Measurements from ENCODE around the gene NMT2. TPM values are rescaled to one million over a fixed set of nuclear protein-coding genes. Genes with fewer than 3 reads are reported as not detected.

The NMT2 gene
- total and polyA plus RNA-seq, 2 experiments from 2014 or later: 15.0 to 23.4 TPM

DNA sequence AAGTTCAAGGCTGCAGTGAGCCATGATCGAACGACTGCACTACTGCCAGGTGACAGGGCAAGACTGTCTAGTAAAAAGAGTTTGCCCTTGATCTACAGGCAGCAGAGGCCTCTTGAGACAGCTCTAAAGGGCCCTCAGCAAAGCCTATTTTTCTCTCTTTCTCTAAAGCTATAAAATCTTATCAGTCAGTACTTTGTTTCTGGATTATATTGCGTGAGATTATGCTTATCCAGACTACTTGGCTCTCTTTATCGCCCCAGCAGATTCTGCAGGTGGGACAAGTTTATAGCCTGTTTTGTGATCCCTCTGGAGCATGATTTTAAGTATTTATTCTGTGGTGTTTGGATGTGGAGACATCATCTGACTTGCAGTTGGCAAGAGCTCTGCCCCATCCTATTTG is 68.6 kb downstream of the NMT2 start:
- Histone ChIP-seq H3K9me2 (replicated peaks; ENCODE audit: insufficient read depth) (no peaks in the 10 kb centered on the region), H3K4me3 (no peak overlapping the region), H3K27me3 (no peaks in the 10 kb centered on the region), H3K79me2 (peaks cover 42% of the 10 kb centered on the region), H3K27ac (peak overlapping the region; percentile 97), H3K4me2 (peak overlapping the region; percentile 88), H2AFZ (no peak overlapping the region), H3K9me3 (ENCODE audit: low read depth) (no peaks in the 10 kb centered on the region), H3K36me3 (replicated peaks; ENCODE audit: insufficient read depth, low read depth) (no peaks in the 10 kb centered on the region), H4K20me1 (ENCODE audit: insufficient read depth, poor library complexity, severe bottlenecking) (no peaks in the 10 kb centered on the region), H3K4me1 (ENCODE audit: insufficient read depth) (peaks cover 13% of the 10 kb centered on the region)
- 39% methylated on average over 4 of the region's 4 CpGs for WGBS (ENCODE audit: low lambda C conversion rate, missing lambda C conversion rate)
- no peak for DNase-seq (ENCODE audit: low spot score)
- no peak for TF ChIP-seq EZH2 (IDR thresholded peaks at IDR 0.05; ENCODE audit: borderline replicate concordance)

DNA sequence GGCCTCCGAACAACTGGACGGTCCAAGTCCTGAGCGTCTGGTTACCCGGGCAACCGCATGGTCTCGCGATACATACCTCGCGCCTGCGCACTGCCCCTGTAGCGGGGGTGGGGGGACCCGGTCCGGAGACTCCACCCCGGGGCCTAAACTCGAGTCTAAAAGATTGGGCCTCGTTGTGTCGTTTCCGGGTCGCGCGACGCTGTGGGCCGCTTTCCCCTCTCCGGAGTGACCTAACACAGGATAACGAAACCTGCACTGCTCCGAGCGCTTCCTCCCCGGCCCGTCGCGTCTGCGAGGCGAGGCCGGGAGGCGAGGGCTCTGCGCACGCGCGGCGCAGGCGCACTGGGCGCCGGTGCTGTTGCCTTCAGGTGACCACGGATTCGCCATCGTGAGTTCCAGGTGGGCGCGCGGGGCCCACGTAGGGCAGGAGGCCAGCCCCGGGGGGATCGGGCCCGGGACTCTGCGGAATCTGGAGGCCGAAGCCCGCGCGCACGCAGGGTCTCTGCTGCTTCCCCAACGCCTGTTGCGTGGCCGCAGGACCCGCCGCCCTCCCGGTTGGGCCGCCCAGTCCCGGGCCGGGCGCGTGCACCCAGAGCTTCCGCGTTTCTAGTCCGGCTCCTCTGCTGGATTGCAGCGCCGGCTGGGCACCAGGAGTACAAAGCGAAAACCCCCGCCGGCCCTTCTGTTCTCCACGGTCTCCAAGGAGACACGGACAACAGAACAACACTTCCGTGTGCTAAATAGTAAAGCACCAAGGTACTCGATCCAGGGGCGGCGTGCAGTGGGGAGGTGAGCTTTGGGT is 71.3 kb downstream of the NMT2 start, which contains the start of gene RPP38:
Gene RPP38 (plus strand): TSS at position 345 of the 802 bp plus-strand sequence. CDS start 5,960 bp downstream, outside the sequence.
- peak within 1 kb of the TSS; percentile 88 for H3K4me2 ChIP-seq
- H3K27me3 ChIP-seq: no peaks in the 10 kb centered on the region
- H3K4me1 ChIP-seq (ENCODE audit: insufficient read depth): peaks cover 13% of the 10 kb centered on the region
- no peaks in the 10 kb centered on the region for H3K9me2 ChIP-seq (replicated peaks; ENCODE audit: insufficient read depth)
- peak within 1 kb of the TSS; percentile 89 for H2AFZ ChIP-seq
- no peaks in the 10 kb centered on the region for H3K36me3 ChIP-seq (replicated peaks; ENCODE audit: insufficient read depth, low read depth)
- under 1% methylated on average over 84 of the region's 84 CpGs for WGBS (ENCODE audit: low lambda C conversion rate, missing lambda C conversion rate)
- H3K9me3 ChIP-seq (ENCODE audit: low read depth): no peaks in the 10 kb centered on the region
- TF ChIP-seq, protein P1, sequence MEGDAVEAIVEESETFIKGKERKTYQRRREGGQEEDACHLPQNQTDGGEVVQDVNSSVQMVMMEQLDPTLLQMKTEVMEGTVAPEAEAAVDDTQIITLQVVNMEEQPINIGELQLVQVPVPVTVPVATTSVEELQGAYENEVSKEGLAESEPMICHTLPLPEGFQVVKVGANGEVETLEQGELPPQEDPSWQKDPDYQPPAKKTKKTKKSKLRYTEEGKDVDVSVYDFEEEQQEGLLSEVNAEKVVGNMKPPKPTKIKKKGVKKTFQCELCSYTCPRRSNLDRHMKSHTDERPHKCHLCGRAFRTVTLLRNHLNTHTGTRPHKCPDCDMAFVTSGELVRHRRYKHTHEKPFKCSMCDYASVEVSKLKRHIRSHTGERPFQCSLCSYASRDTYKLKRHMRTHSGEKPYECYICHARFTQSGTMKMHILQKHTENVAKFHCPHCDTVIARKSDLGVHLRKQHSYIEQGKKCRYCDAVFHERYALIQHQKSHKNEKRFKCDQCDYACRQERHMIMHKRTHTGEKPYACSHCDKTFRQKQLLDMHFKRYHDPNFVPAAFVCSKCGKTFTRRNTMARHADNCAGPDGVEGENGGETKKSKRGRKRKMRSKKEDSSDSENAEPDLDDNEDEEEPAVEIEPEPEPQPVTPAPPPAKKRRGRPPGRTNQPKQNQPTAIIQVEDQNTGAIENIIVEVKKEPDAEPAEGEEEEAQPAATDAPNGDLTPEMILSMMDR (IDR thresholded peaks at IDR 0.05; ENCODE audit: poor library complexity): no peak
- TF ChIP-seq EZH2 (IDR thresholded peaks at IDR 0.05; ENCODE audit: borderline replicate concordance) (no peak), EZH2phosphoT487 (IDR thresholded peaks at IDR 0.05; ENCODE audit: low read depth, severe bottlenecking, unreplicated experiment) (no peak)
- H3K4me3 ChIP-seq: peak within 1 kb of the TSS; percentile 73
- peaks cover 42% of the 10 kb centered on the region for H3K79me2 ChIP-seq
- peak; percentile 98 for DNase-seq (ENCODE audit: low spot score)
- H3K27ac ChIP-seq: peak within 1 kb of the TSS; percentile 97
- H4K20me1 ChIP-seq (ENCODE audit: insufficient read depth, poor library complexity, severe bottlenecking): no peaks in the 10 kb centered on the region

DNA sequence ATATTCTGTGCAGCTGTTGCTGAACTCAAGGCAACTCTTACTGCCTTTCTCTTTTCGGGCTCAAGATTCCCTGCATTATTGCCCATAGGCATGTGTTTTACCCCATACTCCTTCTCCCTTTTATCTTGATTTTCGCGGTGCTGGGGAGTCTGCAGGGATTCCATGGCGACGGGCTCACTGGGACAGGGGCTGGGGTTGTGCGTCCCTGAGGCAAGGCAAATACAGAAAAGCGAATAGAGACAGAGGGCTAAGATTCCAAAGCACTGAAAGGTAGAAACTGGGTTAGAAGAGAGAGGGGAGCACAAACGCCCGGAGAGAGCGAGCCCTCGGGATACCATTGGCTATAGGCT is 71.9 kb downstream of the NMT2 start:
- Histone ChIP-seq H3K4me2 (peak overlapping the region; percentile 88), H3K79me2 (peaks cover 39% of the 10 kb centered on the region), H3K9me3 (ENCODE audit: low read depth) (no peaks in the 10 kb centered on the region), H3K36me3 (replicated peaks; ENCODE audit: insufficient read depth, low read depth) (no peaks in the 10 kb centered on the region), H3K27ac (peak overlapping the region; percentile 97), H3K4me1 (ENCODE audit: insufficient read depth) (peaks cover 13% of the 10 kb centered on the region), H3K27me3 (no peaks in the 10 kb centered on the region), H3K9me2 (replicated peaks; ENCODE audit: insufficient read depth) (no peaks in the 10 kb centered on the region), H4K20me1 (ENCODE audit: insufficient read depth, poor library complexity, severe bottlenecking) (no peaks in the 10 kb centered on the region), H2AFZ (peak overlapping the region; percentile 89), H3K4me3 (peak overlapping the region; percentile 54)
- WGBS (ENCODE audit: low lambda C conversion rate, missing lambda C conversion rate): 2% methylated on average over 11 of the region's 11 CpGs
- no peak for DNase-seq (ENCODE audit: low spot score)
- TF ChIP-seq EZH2phosphoT487 (IDR thresholded peaks at IDR 0.05; ENCODE audit: low read depth, severe bottlenecking, unreplicated experiment) (no peak), EZH2 (IDR thresholded peaks at IDR 0.05; ENCODE audit: borderline replicate concordance) (no peak)
- TF ChIP-seq, protein P1 (IDR thresholded peaks at IDR 0.05; ENCODE audit: poor library complexity): no peak

DNA sequence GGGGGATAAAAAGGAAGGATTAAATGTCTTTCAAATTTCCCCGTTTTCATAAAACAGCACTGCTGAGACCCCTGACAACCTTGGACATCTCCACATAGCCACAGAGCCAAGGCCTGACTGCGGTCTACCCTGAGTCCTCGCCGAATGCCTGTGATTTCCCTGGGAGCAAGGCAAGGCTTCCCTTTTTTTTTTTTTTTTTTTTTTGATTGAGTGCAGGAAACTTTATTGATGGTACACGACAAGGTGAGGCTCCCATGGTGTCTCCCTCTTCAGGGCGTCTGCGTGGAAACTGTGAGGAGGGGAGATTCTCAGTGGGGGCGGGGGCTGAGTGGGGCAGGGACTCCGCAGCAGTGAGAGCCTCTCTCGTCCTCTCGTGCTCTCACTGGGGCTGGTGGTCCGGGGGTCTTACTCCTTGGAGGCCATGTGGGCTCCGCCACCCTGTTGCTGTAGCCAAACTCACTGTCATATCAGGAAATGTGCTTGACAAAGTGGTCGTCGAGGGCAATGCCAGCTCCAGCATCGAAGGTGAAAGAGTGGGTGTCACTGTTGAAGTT is 75.6 kb downstream of the NMT2 start:
- no peaks in the 10 kb centered on the region for H3K9me3 ChIP-seq (ENCODE audit: low read depth)
- no peak for DNase-seq (ENCODE audit: low spot score)
- no peaks in the 10 kb centered on the region for H3K4me1 ChIP-seq (ENCODE audit: insufficient read depth)
- no peak overlapping the region for H3K27ac ChIP-seq
- no peak for TF ChIP-seq EZH2phosphoT487 (IDR thresholded peaks at IDR 0.05; ENCODE audit: low read depth, severe bottlenecking, unreplicated experiment)
- no peak for TF ChIP-seq EZH2 (IDR thresholded peaks at IDR 0.05; ENCODE audit: borderline replicate concordance)
- TF ChIP-seq, protein P1 (IDR thresholded peaks at IDR 0.05; ENCODE audit: poor library complexity): no peak
- no peak overlapping the region for H2AFZ ChIP-seq
- H3K36me3 ChIP-seq (replicated peaks; ENCODE audit: insufficient read depth, low read depth): no peaks in the 10 kb centered on the region
- H3K79me2 ChIP-seq: peaks cover 3% of the 10 kb centered on the region
- H3K4me2 ChIP-seq: no peak overlapping the region
- H4K20me1 ChIP-seq (ENCODE audit: insufficient read depth, poor library complexity, severe bottlenecking): no peaks in the 10 kb centered on the region
- WGBS (ENCODE audit: low lambda C conversion rate, missing lambda C conversion rate): 90% methylated on average over 12 of the region's 16 CpGs
- no peak overlapping the region for H3K4me3 ChIP-seq
- H3K9me2 ChIP-seq (replicated peaks; ENCODE audit: insufficient read depth): no peaks in the 10 kb centered on the region
- no peaks in the 10 kb centered on the region for H3K27me3 ChIP-seq

Data from hepatocyte (in vitro differentiated cells).